H9 (cell line): ENCODE measurements around the gene CD68. TPM values are rescaled to one million over a fixed set of nuclear protein-coding genes. Genes with fewer than 3 reads are reported as not detected.

Source experiments
- DNase-seq: peaks from one replicate; pipeline ENCODE4 v3.0.0-alpha.2; 2017
- H2AFZ ChIP-seq: one replicate; pipeline ENCODE4 v1.6.1; 2013; ENCODE audit warnings: mild to moderate bottlenecking, low read length, control low read depth, moderate library complexity
- H2AK5ac ChIP-seq: 2 replicates; pipeline ENCODE4 v1.6.1; 2013; ENCODE audit warnings: low read length, control low read depth, mixed read lengths; ENCODE audit not compliant: insufficient read length
- H2BK120ac ChIP-seq: one replicate; pipeline ENCODE4 v1.6.1; 2013; ENCODE audit warnings: low read depth, mild to moderate bottlenecking, low read length, control low read depth, inconsistent platforms; ENCODE audit not compliant: poor library complexity, severe bottlenecking
- H2BK12ac ChIP-seq: 2 replicates; pipeline ENCODE4 v1.6.1; 2013; ENCODE audit warnings: low read length, control low read depth, mixed read lengths, low read depth; ENCODE audit not compliant: insufficient read length
- H2BK15ac ChIP-seq: 2 replicates; pipeline ENCODE4 v1.6.1; 2013; ENCODE audit warnings: low read depth, low read length, control low read depth
- H2BK20ac ChIP-seq: one replicate; pipeline ENCODE4 v1.6.1; 2013; ENCODE audit warnings: low read depth, mild to moderate bottlenecking, low read length, control low read depth, inconsistent platforms; ENCODE audit not compliant: poor library complexity, severe bottlenecking
- H2BK5ac ChIP-seq: 2 replicates; pipeline ENCODE4 v1.6.1; 2013; ENCODE audit warnings: low read length, control low read depth, mixed read lengths; ENCODE audit not compliant: insufficient read length
- H3K14ac ChIP-seq: 2 replicates; pipeline ENCODE4 v1.6.1; 2013; ENCODE audit warnings: low read length, control low read depth; ENCODE audit not compliant: insufficient read depth
- H3K18ac ChIP-seq: 2 replicates; pipeline ENCODE4 v1.6.1; 2013; ENCODE audit warnings: low read depth, mild to moderate bottlenecking, mixed read lengths, low read length, control low read depth; ENCODE audit not compliant: insufficient read length
- H3K23ac ChIP-seq: 2 replicates; pipeline ENCODE4 v1.6.1; 2013; ENCODE audit warnings: low read length, control low read depth, mixed read lengths, low read depth; ENCODE audit not compliant: insufficient read length
- H3K23me2 ChIP-seq: 2 replicates; pipeline ENCODE4 v1.6.1; 2013; ENCODE audit warnings: low read depth, mild to moderate bottlenecking, mixed read lengths, low read length, control low read depth; ENCODE audit not compliant: insufficient read length, poor library complexity, severe bottlenecking
- H3K27ac ChIP-seq: 2 replicates; pipeline ENCODE4 v1.5.1; 2013; ENCODE audit warnings: low read length, control low read depth, mixed read lengths, low read depth; ENCODE audit not compliant: insufficient read length
- H3K27me3 ChIP-seq: 2 replicates; pipeline ENCODE4 v1.6.1; 2013; ENCODE audit warnings: low read length, control low read depth, inconsistent platforms; ENCODE audit not compliant: insufficient read depth
- H3K4ac ChIP-seq: 2 replicates; pipeline ENCODE4 v1.6.1; 2013; ENCODE audit warnings: low read depth, mild to moderate bottlenecking, control low read depth, inconsistent platforms, low read length, moderate library complexity
- H3K4me1 ChIP-seq: 2 replicates; pipeline ENCODE4 v1.6.1; 2013; ENCODE audit warnings: low read length, control low read depth, inconsistent platforms; ENCODE audit not compliant: insufficient read depth
- H3K4me2 ChIP-seq: 2 replicates; pipeline ENCODE4 v1.6.1; 2013; ENCODE audit warnings: low read length, control low read depth, mixed read lengths; ENCODE audit not compliant: insufficient read length, insufficient read depth
- H3K56ac ChIP-seq: 2 replicates; pipeline ENCODE4 v1.6.1; 2013; ENCODE audit warnings: low read depth, mild to moderate bottlenecking, mixed read lengths, low read length, control low read depth; ENCODE audit not compliant: insufficient read length
- H3K79me1 ChIP-seq: 2 replicates; pipeline ENCODE4 v1.6.1; 2013; ENCODE audit warnings: low read depth, mild to moderate bottlenecking, moderate library complexity, low read length, control low read depth, inconsistent platforms; ENCODE audit not compliant: insufficient read depth, poor library complexity, severe bottlenecking
- H3K79me2 ChIP-seq: 2 replicates; pipeline ENCODE4 v1.6.1; 2013; ENCODE audit warnings: low read length, control low read depth, inconsistent platforms; ENCODE audit not compliant: insufficient read depth
- H3K9ac ChIP-seq: 2 replicates; pipeline ENCODE4 v1.6.1; 2013; ENCODE audit warnings: low read length, control low read depth, mixed read lengths; ENCODE audit not compliant: insufficient read length; ENCODE audit errors: extremely low read depth
- H3K9me3 ChIP-seq: one replicate; pipeline ENCODE4 v1.6.1; 2013; ENCODE audit warnings: low read depth, low read length, inconsistent platforms; ENCODE audit not compliant: control insufficient read depth
- H3T11ph ChIP-seq: one replicate; pipeline ENCODE4 v1.6.1; 2013; ENCODE audit warnings: mild to moderate bottlenecking, low read length, control low read depth, inconsistent platforms
- H4K20me1 ChIP-seq: one replicate; pipeline ENCODE4 v1.6.1; 2013; ENCODE audit not compliant: control insufficient read depth, insufficient read length, insufficient read depth
- H4K5ac ChIP-seq: 2 replicates; pipeline ENCODE4 v1.6.1; 2013; ENCODE audit warnings: low read depth, mild to moderate bottlenecking, mixed read lengths, low read length, control low read depth; ENCODE audit not compliant: insufficient read length
- H4K8ac ChIP-seq: replicated peaks from 2 replicates; pipeline ENCODE4 v1.6.1; 2013; ENCODE audit warnings: low read length, control low read depth, mixed read lengths, low read depth; ENCODE audit not compliant: insufficient read length
- H4K91ac ChIP-seq: 2 replicates; pipeline ENCODE4 v1.6.1; 2013; ENCODE audit warnings: low read depth, mild to moderate bottlenecking, moderate library complexity, mixed read lengths, low read length, control low read depth; ENCODE audit not compliant: insufficient read length
- H3K27ac Mint-ChIP-seq, 3 experiments: 2 replicates in 2 of 3; 3 replicates in 1 of 3; pipeline ENCODE4 v1.8.0; 2020 to 2021; ENCODE audit warnings: mixed read lengths in 3 of 3, mild to moderate bottlenecking in 1 of 3, moderate library complexity in 1 of 3
- H3K27me3 Mint-ChIP-seq: 2 replicates; pipeline ENCODE4 v1.8.0; 2021; ENCODE audit warnings: low read depth, mild to moderate bottlenecking, moderate library complexity, mixed read lengths
- H3K36me3 Mint-ChIP-seq, 3 experiments: 2 replicates in 2 of 3; 3 replicates in 1 of 3; pipeline ENCODE4 v1.8.0; 2020 to 2021; ENCODE audit warnings: low read depth in 3 of 3, mixed read lengths in 3 of 3; ENCODE audit not compliant: insufficient read depth in 1 of 3
- H3K4me1 Mint-ChIP-seq, 2 experiments: 2 replicates each; pipeline ENCODE4 v1.8.0; 2020; ENCODE audit warnings: mixed read lengths in 2 of 2
- H3K4me3 Mint-ChIP-seq, 2 experiments: 2 replicates in 1 of 2; 3 replicates in 1 of 2; pipeline ENCODE4 v1.8.0; 2020 to 2021; ENCODE audit warnings: mild to moderate bottlenecking in 2 of 2, mixed read lengths in 2 of 2, moderate library complexity in 1 of 2
- H3K9me3 Mint-ChIP-seq, 2 experiments: 2 replicates in 1 of 2; 3 replicates in 1 of 2; pipeline ENCODE4 v1.8.0; 2020; ENCODE audit warnings: mild to moderate bottlenecking in 2 of 2, mixed read lengths in 2 of 2, moderate library complexity in 1 of 2
- CTCF ChIP-seq: fragments of 200-600 bp; sonication (generic); conservative IDR thresholded peaks from 3 replicates; pipeline ENCODE4 v1.8.0; 2021; ENCODE audit warnings: antibody characterized with exemption, mild to moderate bottlenecking
- WGBS: extraction: QIAGEN DNeasy Blood & Tissue Kit; methylation state at CpG from one replicate; pipeline ENCODE4 v1.1.7; 2013; ENCODE audit warnings: missing lambda C conversion rate, low lambda C conversion rate, mixed read lengths; ENCODE audit not compliant: insufficient read length; ENCODE audit errors: extremely low coverage; 5-methylcytosine and 5-hydroxymethylcytosine counted together
- total RNA-seq: library from RNA; stranded (reverse); gene quantifications from 2 replicates; pipeline ENCODE4 v1.2.1, GENCODE V29; 2021

CD68 gene
- total RNA-seq, 1 experiment from 2014 or later, result 0.42 TPM

DNA sequence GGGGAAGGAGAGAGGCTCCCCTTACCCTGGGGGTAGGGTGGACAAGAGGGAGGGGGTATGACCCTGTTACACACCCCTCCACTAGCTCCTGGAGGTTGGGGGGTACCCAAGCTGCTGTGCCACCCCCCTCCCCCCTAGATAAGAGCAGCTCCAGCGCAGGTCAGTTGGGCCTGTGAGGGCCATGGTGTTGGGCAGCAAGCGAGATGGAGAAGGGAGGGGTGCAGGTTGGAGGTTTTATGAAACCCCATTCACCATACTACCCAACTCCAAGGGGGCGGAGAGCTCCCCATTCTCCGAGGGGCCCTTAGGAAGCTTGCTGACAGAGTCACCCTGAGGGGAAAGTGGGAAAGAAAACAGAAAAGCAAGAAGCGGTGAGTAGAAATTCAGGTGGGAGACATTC lies 12.2 kb downstream of the CD68 start:
- no peak for DNase-seq
- H3K27me3 Mint-ChIP-seq, result no peaks in the 10 kb centered on the region
- Histone ChIP-seq H3K56ac (no peak overlapping the region), H3K14ac (no peak overlapping the region), H2BK5ac (no peak overlapping the region), H3K9ac (no peak overlapping the region), H3K23ac (no peak overlapping the region), H2BK15ac (no peak overlapping the region), H2BK20ac (no peak overlapping the region), H2AK5ac (no peak overlapping the region), H3K4ac (no peak overlapping the region), H4K8ac (no peak overlapping the region), H3T11ph (no peak overlapping the region), H3K79me1 (no peaks in the 10 kb centered on the region), H3K4me2 (no peak overlapping the region), H3K18ac (no peak overlapping the region), H3K23me2 (peaks cover 10% of the 10 kb centered on the region), H3K79me2 (no peaks in the 10 kb centered on the region), H2AFZ (no peak overlapping the region), H3K27ac (no peak overlapping the region), H4K20me1 (no peaks in the 10 kb centered on the region), H3K27me3 (no peaks in the 10 kb centered on the region), H2BK120ac (no peak overlapping the region), H3K4me1 (no peaks in the 10 kb centered on the region; the same call in 1 of the 2 replicates), H4K5ac (no peak overlapping the region), H3K9me3 (no peaks in the 10 kb centered on the region), H2BK12ac (no peak overlapping the region), H4K91ac (no peak overlapping the region)
- no peak overlapping the region for H3K4me3 Mint-ChIP-seq
- peak overlapping the region; percentile 79 to 98 (median 85); a peak in 5 of 7 replicates for H3K27ac Mint-ChIP-seq
- H3K9me3 Mint-ChIP-seq, result no peaks in the 10 kb centered on the region
- peaks cover 36 to 72% (median 66%) of the 10 kb centered on the region in 3 experiments for H3K36me3 Mint-ChIP-seq
- H3K4me1 Mint-ChIP-seq, result peaks cover 21 to 45% of the 10 kb centered on the region in 2 experiments
- TF ChIP-seq CTCF, result no peak
- WGBS, result no CpG with 5 or more reads among the region's 5 CpGs
